Measurements from ENCODE around the gene NGLY1. TPM values are rescaled to one million over a fixed set of nuclear protein-coding genes. Genes with fewer than 3 reads are reported as not detected.

Gene NGLY1
- total RNA-seq, 1 experiment from 2014 or later = 29.4 TPM

GRCh38 chr3:25690768-25691533 is 92.3 kb downstream of the NGLY1 start:
- H3K27ac ChIP-seq (ENCODE audit: low read depth, low read length) = no peak overlapping the region
- no peaks in the 10 kb centered on the region for H3K36me3 ChIP-seq (ENCODE audit: control insufficient read depth in 1 of 2, insufficient read depth in 2 of 2, low read length in 2 of 2)
- peaks cover 36% of the 10 kb centered on the region; the same call in 1 of the 2 replicates for H3K27me3 ChIP-seq (ENCODE audit: insufficient read depth, low read length)
- BruUV-seq (replicated peaks) = no TSS peak
- intact Hi-C loops (cut with micrococcal nuclease) = no loop called here
- H3K4me1 ChIP-seq (ENCODE audit: control insufficient read depth in 1 of 2, insufficient read depth in 2 of 2, low read length in 2 of 2) = no peaks in the 10 kb centered on the region
- ChIA-PET POLR2A (no interaction called here), RAD21 (ENCODE audit: low non-redundant PET in 1 of 2, low total read pairs in 2 of 2, uncharacterized antibody in 2 of 2, unreplicated experiment in 2 of 2) (no interaction called here), CTCF (interaction anchor here (1.6 kb wide), 1 partner anchor 43 kb away, joined by 3 read pairs; no protein-coding TSS in a partner anchor)
- H3K9ac ChIP-seq (ENCODE audit: low read length) = no peak overlapping the region
- H2AFZ ChIP-seq (ENCODE audit: low read depth, low read length, poor library complexity, severe bottlenecking) = no peak overlapping the region
- no peaks in the 10 kb centered on the region for H3K9me3 ChIP-seq (ENCODE audit: control insufficient read depth in 1 of 2, insufficient read depth in 1 of 2, low read depth in 1 of 2, low read length in 2 of 2)
- no peak for ATAC-seq
- DNase-seq (ENCODE audit: low read depth, low spot score) = no peak
- no peaks in the 10 kb centered on the region for H3K9me2 ChIP-seq (ENCODE audit: insufficient read depth)
- H3K4me3 ChIP-seq (replicated peaks in 1 of 2; ENCODE audit: low read depth in 1 of 2, low read length in 2 of 2) = no peak overlapping the region
- TF ChIP-seq CEBPB (IDR thresholded peaks at IDR 0.05; ENCODE audit: low read depth) (no peak), ZNF274 (IDR thresholded peaks at IDR 0.05; ENCODE audit: low read depth, low read length) (no peak), YY1 (IDR thresholded peaks at IDR 0.05; ENCODE audit: extremely low read depth, insufficient replicate concordance, low read depth, low read length) (no peak)
- TF ChIP-seq, protein P1, sequence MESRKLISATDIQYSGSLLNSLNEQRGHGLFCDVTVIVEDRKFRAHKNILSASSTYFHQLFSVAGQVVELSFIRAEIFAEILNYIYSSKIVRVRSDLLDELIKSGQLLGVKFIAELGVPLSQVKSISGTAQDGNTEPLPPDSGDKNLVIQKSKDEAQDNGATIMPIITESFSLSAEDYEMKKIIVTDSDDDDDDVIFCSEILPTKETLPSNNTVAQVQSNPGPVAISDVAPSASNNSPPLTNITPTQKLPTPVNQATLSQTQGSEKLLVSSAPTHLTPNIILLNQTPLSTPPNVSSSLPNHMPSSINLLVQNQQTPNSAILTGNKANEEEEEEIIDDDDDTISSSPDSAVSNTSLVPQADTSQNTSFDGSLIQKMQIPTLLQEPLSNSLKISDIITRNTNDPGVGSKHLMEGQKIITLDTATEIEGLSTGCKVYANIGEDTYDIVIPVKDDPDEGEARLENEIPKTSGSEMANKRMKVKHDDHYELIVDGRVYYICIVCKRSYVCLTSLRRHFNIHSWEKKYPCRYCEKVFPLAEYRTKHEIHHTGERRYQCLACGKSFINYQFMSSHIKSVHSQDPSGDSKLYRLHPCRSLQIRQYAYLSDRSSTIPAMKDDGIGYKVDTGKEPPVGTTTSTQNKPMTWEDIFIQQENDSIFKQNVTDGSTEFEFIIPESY (IDR thresholded peaks at IDR 0.05; ENCODE audit: extremely low read depth, insufficient replicate concordance, low read length) = no peak
- no peak overlapping the region for H3K4me2 ChIP-seq (ENCODE audit: low read length)
- H4K20me1 ChIP-seq (ENCODE audit: insufficient read depth) = no peaks in the 10 kb centered on the region
- no peaks in the 10 kb centered on the region for H3K79me2 ChIP-seq (ENCODE audit: insufficient read depth, low read length)

DNA sequence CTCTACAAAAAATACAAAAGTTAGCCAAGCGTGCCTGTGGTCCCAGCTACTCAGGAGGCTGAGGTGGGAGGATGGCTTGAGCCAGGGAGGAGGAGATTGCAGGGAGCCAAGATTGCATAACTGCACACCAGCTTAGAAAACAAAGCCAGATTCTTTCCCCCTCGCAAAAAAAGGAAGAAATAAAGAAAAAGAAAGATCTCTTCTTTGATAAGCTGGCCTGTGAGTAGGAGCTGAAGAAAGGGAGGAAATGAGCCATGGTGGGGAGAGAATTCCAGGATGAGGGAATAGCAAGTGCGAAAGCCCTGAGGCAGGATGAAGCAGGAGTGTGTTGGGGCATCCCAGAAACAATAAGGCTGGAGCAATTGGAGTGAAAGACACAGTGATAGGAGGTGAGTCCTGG is 94.0 kb downstream of the NGLY1 start:
- POLR2A ChIA-PET = no interaction called here
- no peak overlapping the region for H3K4me3 ChIP-seq (replicated peaks in 1 of 2; ENCODE audit: low read depth in 1 of 2, low read length in 2 of 2)
- no peaks in the 10 kb centered on the region for H3K4me1 ChIP-seq (ENCODE audit: control insufficient read depth in 1 of 2, insufficient read depth in 2 of 2, low read length in 2 of 2)
- no peak for DNase-seq (ENCODE audit: low read depth, low spot score)
- no peaks in the 10 kb centered on the region for H3K36me3 ChIP-seq (ENCODE audit: control insufficient read depth in 1 of 2, insufficient read depth in 2 of 2, low read length in 2 of 2)
- peaks cover 36% of the 10 kb centered on the region; the same call in 1 of the 2 replicates for H3K27me3 ChIP-seq (ENCODE audit: insufficient read depth, low read length)
- intact Hi-C loops (cut with micrococcal nuclease) = no loop called here
- H3K79me2 ChIP-seq (ENCODE audit: insufficient read depth, low read length) = no peaks in the 10 kb centered on the region
- H3K9me2 ChIP-seq (ENCODE audit: insufficient read depth) = no peaks in the 10 kb centered on the region
- H4K20me1 ChIP-seq (ENCODE audit: insufficient read depth) = no peaks in the 10 kb centered on the region
- no peaks in the 10 kb centered on the region for H3K9me3 ChIP-seq (ENCODE audit: control insufficient read depth in 1 of 2, insufficient read depth in 1 of 2, low read depth in 1 of 2, low read length in 2 of 2)
- ATAC-seq = no peak
- H3K27ac ChIP-seq (ENCODE audit: low read depth, low read length) = no peak overlapping the region
- H3K9ac ChIP-seq (ENCODE audit: low read length) = no peak overlapping the region
- H2AFZ ChIP-seq (ENCODE audit: low read depth, low read length, poor library complexity, severe bottlenecking) = no peak overlapping the region
- BruUV-seq (replicated peaks) = no TSS peak
- RAD21 ChIA-PET (ENCODE audit: low non-redundant PET in 1 of 2, low total read pairs in 2 of 2, uncharacterized antibody in 2 of 2, unreplicated experiment in 2 of 2) = no interaction called here
- CTCF ChIA-PET = interaction anchor here (1.6 kb wide), 1 partner anchor 41 kb away, joined by 3 read pairs; no protein-coding TSS in a partner anchor
- H3K4me2 ChIP-seq (ENCODE audit: low read length) = no peak overlapping the region
- TF ChIP-seq CEBPB (IDR thresholded peaks at IDR 0.05; ENCODE audit: low read depth) (no peak), SIN3A (IDR thresholded peaks at IDR 0.05; ENCODE audit: low read depth) (no peak), POLR2AphosphoS5 (IDR thresholded peaks at IDR 0.05; ENCODE audit: low read depth, low read length) (no peak), POLR2A (IDR thresholded peaks at IDR 0.05; ENCODE audit: borderline replicate concordance, extremely low read depth, insufficient read depth, insufficient read length) (no peak), REST (IDR thresholded peaks at IDR 0.05; ENCODE audit: low read depth) (no peak), SRF (IDR thresholded peaks at IDR 0.05; ENCODE audit: low read depth) (no peak)
- TF ChIP-seq, protein P1 (IDR thresholded peaks at IDR 0.05; ENCODE audit: extremely low read depth, insufficient replicate concordance, low read length) = no peak
- TF ChIP-seq, protein P2, sequence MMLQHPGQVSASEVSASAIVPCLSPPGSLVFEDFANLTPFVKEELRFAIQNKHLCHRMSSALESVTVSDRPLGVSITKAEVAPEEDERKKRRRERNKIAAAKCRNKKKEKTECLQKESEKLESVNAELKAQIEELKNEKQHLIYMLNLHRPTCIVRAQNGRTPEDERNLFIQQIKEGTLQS (IDR thresholded peaks at IDR 0.05) = no peak
